ENCODE measurements around the gene IRAK1.

Gene IRAK1

DNA sequence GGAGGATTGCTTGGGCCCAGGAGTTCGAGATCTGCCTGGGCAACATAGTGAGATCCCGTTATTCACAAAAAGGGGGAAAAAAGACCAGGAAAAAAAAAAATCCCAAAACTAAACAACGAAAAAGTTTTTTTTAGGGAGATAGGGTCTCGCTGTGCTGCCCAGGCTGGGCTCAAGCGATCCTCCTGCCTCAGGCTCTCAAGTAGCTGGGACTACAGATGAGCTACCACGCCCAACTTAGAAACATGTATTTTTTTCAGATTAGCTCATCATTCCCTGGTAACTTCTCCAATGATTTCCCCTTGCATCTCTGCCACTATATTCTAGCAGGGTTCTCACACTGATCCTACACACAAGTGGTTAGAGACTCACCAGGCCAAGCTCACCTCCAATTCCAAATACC is 24.4 kb upstream of the IRAK1 start:
- intact Hi-C loops (cut with DNase I) = no loop called here
- DNase-seq = no peak

- DNase-seq = no peak
- intact Hi-C loops (cut with DNase I) = no loop called here
Measured at GRCh38 chrX:154043003-154043763, 23.5 kb upstream of the IRAK1 start.

DNA sequence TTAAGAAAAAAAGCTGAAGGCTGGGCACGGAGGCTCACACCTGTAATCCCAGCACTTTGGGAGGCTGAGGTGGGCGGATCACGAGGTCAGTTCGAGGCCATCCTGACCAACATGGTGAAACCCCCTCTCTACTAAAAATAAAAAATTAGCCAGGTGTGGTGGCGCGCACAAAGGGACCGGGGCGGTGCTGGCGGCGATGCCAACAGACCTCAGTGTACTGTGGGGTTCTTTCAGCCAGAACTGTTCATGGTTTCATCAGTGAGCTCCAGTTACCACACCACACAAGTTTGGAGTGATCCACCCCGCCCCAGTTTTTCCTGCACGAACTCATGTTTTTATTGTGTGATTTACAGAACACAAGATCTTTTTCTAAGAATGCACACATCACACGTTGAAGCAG is 21.2 kb upstream of the IRAK1 start:
- intact Hi-C loops (cut with DNase I) = no loop called here
- no peak for DNase-seq

- no peak for DNase-seq
- intact Hi-C loops (cut with DNase I) = no loop called here
Measured at GRCh38 chrX:154040307-154040756, 20.6 kb upstream of the IRAK1 start.

- DNase-seq = no peak
- intact Hi-C loops (cut with DNase I) = no loop called here
Measured at GRCh38 chrX:154039577-154039976, 19.9 kb upstream of the IRAK1 start.

- DNase-seq = no peak
- intact Hi-C loops (cut with DNase I) = no loop called here
Measured at GRCh38 chrX:154038656-154039055, 19.0 kb upstream of the IRAK1 start.

- intact Hi-C loops (cut with DNase I) = no loop called here
- DNase-seq = no peak
Measured at GRCh38 chrX:154037754-154038153, 18.1 kb upstream of the IRAK1 start.

DNA sequence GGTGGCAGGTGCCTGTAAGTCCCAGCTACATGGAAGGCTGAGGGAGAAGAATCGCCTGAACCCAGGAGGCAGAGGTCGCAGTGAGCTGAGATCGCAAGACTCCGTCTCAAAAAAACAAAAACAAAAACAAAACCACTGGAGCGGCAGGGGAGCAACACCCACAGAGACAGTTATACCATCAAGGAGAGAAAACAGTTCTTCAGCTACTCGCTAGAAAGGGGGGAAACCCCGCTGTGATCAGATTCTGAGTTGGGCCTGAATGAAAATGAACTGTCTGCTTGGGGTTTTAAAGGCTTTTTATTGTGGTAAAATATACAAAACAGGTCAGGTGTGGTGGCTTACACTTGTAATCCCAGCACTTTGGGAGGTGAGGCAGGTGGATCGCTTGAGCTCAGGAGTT is 16.8 kb upstream of the IRAK1 start:
- DNase-seq = no peak
- intact Hi-C loops (cut with DNase I) = no loop called here

DNA sequence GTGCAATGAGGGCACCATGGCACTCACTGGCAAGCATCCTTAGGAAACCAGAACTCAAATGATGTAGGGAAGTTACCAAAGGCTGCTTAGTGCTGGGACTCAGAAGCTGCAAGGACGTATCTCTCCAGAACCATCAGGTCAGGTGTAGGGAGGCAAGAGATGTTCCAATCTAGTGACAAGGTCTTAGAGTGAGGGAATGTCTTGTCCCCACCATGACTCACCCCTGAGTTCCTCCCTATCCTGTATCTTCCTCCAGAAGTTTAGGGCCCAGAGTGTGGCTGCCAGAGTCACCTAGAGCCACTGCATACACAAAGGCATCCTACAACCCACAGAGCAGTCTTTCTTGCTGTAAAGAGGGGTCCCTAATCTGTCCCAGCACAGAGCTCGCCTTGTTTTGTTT is 14.1 kb upstream of the IRAK1 start:
- intact Hi-C loops (cut with DNase I) = no loop called here
- DNase-seq = no peak

GRCh38 chrX:154032653-154033052 is 13.0 kb upstream of the IRAK1 start:
- intact Hi-C loops (cut with DNase I) = no loop called here
- no peak for DNase-seq

DNA sequence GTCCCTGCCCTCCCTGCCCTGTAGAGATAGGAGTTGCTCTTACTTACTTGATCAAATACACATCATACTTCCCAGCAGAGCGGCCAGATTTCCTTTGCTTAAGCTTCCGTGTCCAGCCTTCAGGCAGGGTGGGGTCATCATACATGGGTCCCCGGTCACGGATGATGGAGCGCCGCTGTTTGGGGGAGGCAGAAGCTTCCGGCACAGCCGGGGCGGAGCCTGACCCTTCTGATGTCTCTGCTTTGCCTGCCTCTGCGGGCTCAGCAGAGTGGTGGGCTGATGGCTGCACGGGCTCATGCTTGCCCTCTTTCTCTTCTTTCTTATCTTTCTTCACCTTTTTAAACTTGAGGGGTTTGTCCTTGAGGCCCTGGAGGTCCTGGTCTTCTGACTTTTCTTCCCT is 12.5 kb upstream of the IRAK1 start:
- DNase-seq = no peak
- intact Hi-C loops (cut with DNase I) = no loop called here

- intact Hi-C loops (cut with DNase I) = no loop called here
- DNase-seq = no peak
Measured at GRCh38 chrX:154030715-154031305, 11.1 kb upstream of the IRAK1 start.

DNA sequence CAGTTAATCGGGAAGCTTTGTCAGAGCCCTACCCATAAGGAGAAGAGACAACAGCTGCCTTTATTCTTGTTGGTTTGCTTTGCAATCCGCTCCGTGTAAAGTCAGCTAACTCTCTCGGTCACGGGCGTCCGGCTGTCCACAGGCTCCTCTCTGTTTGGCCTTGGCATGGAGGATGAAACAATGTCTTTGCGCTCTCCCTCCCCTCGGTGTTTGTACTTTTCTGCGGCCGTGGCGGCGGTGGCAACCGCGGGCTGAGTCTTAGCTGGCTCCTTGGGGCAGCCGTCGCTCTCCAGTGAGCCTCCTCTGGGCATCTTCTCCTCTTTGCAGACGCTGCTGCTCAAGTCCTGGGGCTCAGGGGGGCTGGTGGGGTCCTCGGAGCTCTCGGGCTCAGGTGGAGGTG is 10.6 kb upstream of the IRAK1 start:
- peak in 25 of 42 donors; percentile 17 to 70 (median 42) for DNase-seq
- intact Hi-C loops (cut with DNase I) = no loop called here

- DNase-seq = no peak
- intact Hi-C loops (cut with DNase I) = no loop called here
Measured at GRCh38 chrX:154029439-154029838, 9.7 kb upstream of the IRAK1 start.

GRCh38 chrX:154028502-154029184 is 8.9 kb upstream of the IRAK1 start:
- DNase-seq = no peak
- intact Hi-C loops (cut with DNase I) = no loop called here

- DNase-seq = no peak
- intact Hi-C loops (cut with DNase I) = no loop called here
Measured at GRCh38 chrX:154027986-154028385, 8.3 kb upstream of the IRAK1 start.

DNA sequence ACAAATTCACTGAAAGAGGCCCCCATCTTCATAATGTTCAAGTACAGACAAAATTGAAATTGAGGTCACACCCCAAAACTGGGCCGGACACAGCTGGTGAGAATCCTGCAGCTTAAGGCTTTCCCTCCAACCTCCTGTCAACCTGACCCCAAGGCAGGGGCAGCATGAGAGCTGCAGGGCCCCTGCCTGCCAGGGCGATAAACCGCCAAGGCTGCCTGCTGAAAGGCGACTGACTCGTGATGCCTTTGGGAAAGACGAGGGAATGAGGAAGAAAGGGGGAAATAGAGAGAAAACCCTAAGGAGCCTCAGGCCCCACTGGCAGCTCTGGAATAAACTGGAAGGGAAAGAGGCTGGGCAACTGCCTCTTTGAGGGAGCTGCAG is 7.3 kb upstream of the IRAK1 start:
- intact Hi-C loops (cut with DNase I) = no loop called here
- no peak for DNase-seq

DNA sequence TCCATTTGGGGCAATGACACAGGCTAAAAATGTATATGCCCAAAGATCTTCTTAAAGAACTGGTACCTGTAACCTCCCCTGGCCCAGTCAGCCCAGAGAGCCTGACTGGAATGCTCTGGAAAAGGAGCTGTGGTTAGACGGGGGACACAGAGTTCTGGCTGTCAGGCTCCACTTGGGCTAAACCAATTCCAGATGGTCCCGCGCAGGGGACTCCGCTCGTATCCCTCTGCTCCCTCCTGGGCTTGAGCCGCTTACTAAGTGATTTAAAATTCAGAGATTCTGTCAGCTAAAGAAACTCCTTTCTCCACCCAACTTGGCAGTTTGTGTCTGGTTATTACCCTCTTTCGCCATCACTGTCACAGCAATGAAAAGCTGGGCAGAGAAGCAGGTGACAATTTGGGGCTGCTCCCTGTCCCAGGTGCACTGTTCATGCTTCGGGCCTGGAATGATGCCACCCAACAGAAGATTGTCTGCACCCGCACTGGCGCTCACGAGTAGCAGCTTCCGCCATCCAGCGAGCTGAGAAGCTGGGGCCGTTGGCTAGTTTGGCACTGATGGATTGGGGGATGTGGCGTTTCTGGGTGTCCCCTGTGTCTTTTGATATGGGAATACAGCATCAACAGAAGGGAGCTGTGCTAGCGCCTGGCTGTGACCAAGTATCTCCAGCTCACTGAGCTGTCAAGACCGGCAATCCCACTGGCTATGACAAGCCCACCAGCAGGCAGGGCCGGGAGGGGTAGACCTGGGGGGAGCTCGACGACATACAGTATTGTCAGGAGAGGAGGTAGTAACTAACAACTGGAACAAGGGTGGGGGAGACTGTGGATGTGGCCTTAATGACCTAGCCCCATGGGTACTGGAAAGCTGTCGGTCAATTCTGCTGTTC is 6.7 kb upstream of the IRAK1 start:
- DNase-seq = no peak
- intact Hi-C loops (cut with DNase I) = no loop called here

GRCh38 chrX:154025230-154025629 is 5.5 kb upstream of the IRAK1 start:
- intact Hi-C loops (cut with DNase I) = no loop called here
- peak in 2 of 42 donors; percentile 30 to 50 for DNase-seq

- no peak for DNase-seq
- intact Hi-C loops (cut with DNase I) = no loop called here
Measured at GRCh38 chrX:154024271-154024670, 4.6 kb upstream of the IRAK1 start.

All from head of caudate nucleus (tissue), 42 donors.